Nephron progenitor cell (in vitro differentiated cells): ENCODE measurements around the gene OLA1.

Source experiments
- DNase-seq: peaks from one replicate; pipeline ENCODE4 v3.0.0; 2021
- H3K27ac Mint-ChIP-seq: 2 replicates; pipeline ENCODE4 v1.8.0; 2021; ENCODE audit warnings: mild to moderate bottlenecking, moderate library complexity, mixed read lengths
- H3K27me3 Mint-ChIP-seq: 2 replicates; pipeline ENCODE4 v1.8.0; 2021; ENCODE audit warnings: mild to moderate bottlenecking, low read depth, mixed read lengths; ENCODE audit not compliant: poor library complexity
- H3K36me3 Mint-ChIP-seq: 2 replicates; pipeline ENCODE4 v1.8.0; 2021; ENCODE audit warnings: low read depth, mixed read lengths
- H3K4me1 Mint-ChIP-seq: 2 replicates; pipeline ENCODE4 v1.8.0; 2021; ENCODE audit warnings: mixed read lengths
- H3K4me3 Mint-ChIP-seq: 2 replicates; pipeline ENCODE4 v1.8.0; 2021; ENCODE audit warnings: mild to moderate bottlenecking, moderate library complexity, mixed read lengths
- H3K9me3 Mint-ChIP-seq: 2 replicates; pipeline ENCODE4 v1.8.0; 2021; ENCODE audit warnings: mild to moderate bottlenecking, moderate library complexity, mixed read lengths
- TF ChIP-seq, protein P1 (sequence below): fragments of 200-600 bp; sonication (generic); IDR thresholded peaks from 2 replicates; pipeline ENCODE4 v1.5.0; 2021; ENCODE audit warnings: antibody characterized with exemption

Gene OLA1

GRCh38 chr2:174074831-174075230 is 173.5 kb downstream of the OLA1 start:
- Mint-ChIP-seq H3K9me3 (no peaks in the 10 kb centered on the region), H3K4me3 (no peak overlapping the region), H3K36me3 (peaks cover 15% of the 10 kb centered on the region), H3K27ac (no peak overlapping the region), H3K4me1 (no peaks in the 10 kb centered on the region), H3K27me3 (no peaks in the 10 kb centered on the region)
- DNase-seq: no peak
- TF ChIP-seq, protein P1, sequence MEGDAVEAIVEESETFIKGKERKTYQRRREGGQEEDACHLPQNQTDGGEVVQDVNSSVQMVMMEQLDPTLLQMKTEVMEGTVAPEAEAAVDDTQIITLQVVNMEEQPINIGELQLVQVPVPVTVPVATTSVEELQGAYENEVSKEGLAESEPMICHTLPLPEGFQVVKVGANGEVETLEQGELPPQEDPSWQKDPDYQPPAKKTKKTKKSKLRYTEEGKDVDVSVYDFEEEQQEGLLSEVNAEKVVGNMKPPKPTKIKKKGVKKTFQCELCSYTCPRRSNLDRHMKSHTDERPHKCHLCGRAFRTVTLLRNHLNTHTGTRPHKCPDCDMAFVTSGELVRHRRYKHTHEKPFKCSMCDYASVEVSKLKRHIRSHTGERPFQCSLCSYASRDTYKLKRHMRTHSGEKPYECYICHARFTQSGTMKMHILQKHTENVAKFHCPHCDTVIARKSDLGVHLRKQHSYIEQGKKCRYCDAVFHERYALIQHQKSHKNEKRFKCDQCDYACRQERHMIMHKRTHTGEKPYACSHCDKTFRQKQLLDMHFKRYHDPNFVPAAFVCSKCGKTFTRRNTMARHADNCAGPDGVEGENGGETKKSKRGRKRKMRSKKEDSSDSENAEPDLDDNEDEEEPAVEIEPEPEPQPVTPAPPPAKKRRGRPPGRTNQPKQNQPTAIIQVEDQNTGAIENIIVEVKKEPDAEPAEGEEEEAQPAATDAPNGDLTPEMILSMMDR: no peak

- TF ChIP-seq, protein P1: no peak
- H3K27ac Mint-ChIP-seq: no peak overlapping the region
- no peaks in the 10 kb centered on the region for H3K27me3 Mint-ChIP-seq
- H3K9me3 Mint-ChIP-seq: no peaks in the 10 kb centered on the region
- no peak for DNase-seq
- H3K4me3 Mint-ChIP-seq: no peak overlapping the region
- H3K36me3 Mint-ChIP-seq: peaks cover 15% of the 10 kb centered on the region
- H3K4me1 Mint-ChIP-seq: no peaks in the 10 kb centered on the region
These were observed 175.5 kb downstream of the OLA1 start for GRCh38 chr2:174072857-174073256.

DNA sequence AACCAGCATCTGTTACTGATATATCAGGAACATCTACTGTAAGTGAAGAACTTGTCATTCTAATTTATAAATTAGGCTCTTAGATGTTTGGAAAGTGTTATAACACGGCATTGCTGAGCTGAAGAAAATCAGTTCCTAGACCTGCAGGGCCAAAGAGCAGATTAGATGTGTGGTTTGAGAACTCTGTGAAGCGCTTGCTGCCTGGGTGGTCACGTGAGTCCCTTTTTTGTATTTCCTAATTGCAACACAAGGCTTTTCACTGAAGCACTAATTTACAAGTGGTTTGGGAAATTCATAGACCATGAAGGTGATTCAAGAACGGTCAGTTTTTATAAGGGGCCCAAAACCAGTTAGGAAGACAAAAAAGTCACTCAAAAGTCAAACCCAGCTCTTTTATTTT is 176.3 kb downstream of the OLA1 start:
- Mint-ChIP-seq H3K9me3 (no peaks in the 10 kb centered on the region), H3K27me3 (no peaks in the 10 kb centered on the region), H3K4me1 (no peaks in the 10 kb centered on the region), H3K4me3 (no peak overlapping the region), H3K36me3 (peaks cover 15% of the 10 kb centered on the region), H3K27ac (no peak overlapping the region)
- TF ChIP-seq, protein P1: no peak
- DNase-seq: no peak

GRCh38 chr2:174071321-174071720 is 177.0 kb downstream of the OLA1 start:
- Mint-ChIP-seq H3K27me3 (no peaks in the 10 kb centered on the region), H3K36me3 (peaks cover 15% of the 10 kb centered on the region), H3K9me3 (no peaks in the 10 kb centered on the region), H3K4me3 (no peak overlapping the region), H3K27ac (no peak overlapping the region), H3K4me1 (no peaks in the 10 kb centered on the region)
- TF ChIP-seq, protein P1: no peak
- no peak for DNase-seq

- Mint-ChIP-seq H3K4me1 (no peaks in the 10 kb centered on the region), H3K27me3 (no peaks in the 10 kb centered on the region), H3K9me3 (no peaks in the 10 kb centered on the region), H3K27ac (no peak overlapping the region), H3K4me3 (no peak overlapping the region), H3K36me3 (peaks cover 15% of the 10 kb centered on the region)
- no peak for DNase-seq
- TF ChIP-seq, protein P1: no peak
These were observed 178.1 kb downstream of the OLA1 start for GRCh38 chr2:174070281-174070680.

DNA sequence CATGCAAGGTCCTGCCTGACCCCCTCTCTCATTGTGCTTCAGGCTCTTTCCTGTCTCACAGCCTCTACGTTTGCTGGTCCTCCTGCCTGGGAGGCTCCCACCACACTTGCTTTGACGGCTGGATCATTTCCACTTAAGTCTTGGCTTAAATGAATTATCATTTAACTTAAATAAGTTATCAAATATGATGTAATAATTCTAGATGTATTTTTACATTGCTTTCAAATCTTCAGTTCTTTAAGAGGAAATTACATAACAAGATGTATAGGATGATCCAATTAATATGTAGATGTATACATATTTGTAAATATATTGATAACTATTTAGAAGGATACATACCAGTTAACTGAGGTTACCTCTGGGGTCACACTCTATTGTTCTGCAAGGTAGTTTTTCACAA is 180.5 kb downstream of the OLA1 start:
- H3K4me1 Mint-ChIP-seq: peaks cover 18% of the 10 kb centered on the region
- no peaks in the 10 kb centered on the region for H3K27me3 Mint-ChIP-seq
- TF ChIP-seq, protein P1: no peak
- H3K27ac Mint-ChIP-seq: no peak overlapping the region
- no peak for DNase-seq
- H3K9me3 Mint-ChIP-seq: no peaks in the 10 kb centered on the region
- H3K4me3 Mint-ChIP-seq: no peak overlapping the region
- H3K36me3 Mint-ChIP-seq: peaks cover 5% of the 10 kb centered on the region
